B cell (primary cell): Measurements from ENCODE around the gene ZNF764. TPM values are rescaled to one million over a fixed set of nuclear protein-coding genes. Genes with fewer than 3 reads are reported as not detected.
A peak's percentile ranks its signal among the peaks of the same experiment; 100 is the strongest.

Experiments
- ATAC-seq: fragments of 200-7000 bp; cut with Tn5 transposase; one replicate; pipeline ENCODE4 v1.10.0; 2021; ENCODE audit warnings: low read depth, mild to moderate bottlenecking, moderate number of reproducible peaks, moderate library complexity
- CTCF ChIA-PET: fragments of 350-600 bp; sonication (Branson Sonifier 250); formaldehyde crosslinking; loops from one replicate; lab custom pipeline; 2021; ENCODE audit warnings: antibody characterized with exemption, inconsistent platforms; lab: Charles Lee
- POLR2A ChIA-PET: fragments of 350-600 bp; sonication (Branson Sonifier 250); formaldehyde crosslinking; loops from one replicate; lab custom pipeline; 2021; ENCODE audit warnings: antibody characterized with exemption; lab: Charles Lee
- DNase-seq: peaks from one replicate; pipeline ENCODE4 v3.0.0; 2013
- H2AFZ ChIP-seq: 2 replicates; pipeline ENCODE4 v1.6.1; 2012; ENCODE audit warnings: mild to moderate bottlenecking, low read depth, low read length; ENCODE audit not compliant: insufficient read depth, poor library complexity, severe bottlenecking
- H3K27ac ChIP-seq, 2 donors: 1 replicate in 1 of 2; 2 replicates in 1 of 2; pipeline ENCODE4 v1.5.1; 2012 to 2013; ENCODE audit warnings: low read length in 2 of 2, mild to moderate bottlenecking in 2 of 2, moderate library complexity in 1 of 2
- H3K27me3 ChIP-seq, 4 experiments: fragments of 200-600 bp in 1 of 4; sonication (generic) in 1 of 4; replicated peaks in 1 of 4; 1 replicate in 2 of 4; 2 replicates in 2 of 4; pipeline versions ENCODE4 v1.6.1 to v1.7.0; 2013 to 2016; ENCODE audit warnings: low read length in 3 of 4, mild to moderate bottlenecking in 2 of 4, mixed read lengths in 1 of 4, moderate library complexity in 1 of 4; ENCODE audit not compliant: insufficient read depth in 4 of 4, control insufficient read depth in 3 of 4; ENCODE audit errors: control extremely low read depth in 1 of 4
- H3K36me3 ChIP-seq, 2 experiments: replicated peaks in 1 of 2; 1 replicate in 1 of 2; 2 replicates in 1 of 2; pipeline versions ENCODE4 v1.6.1 to v1.7.1; 2013; ENCODE audit warnings: low read length in 1 of 2; ENCODE audit not compliant: insufficient read depth in 2 of 2, control insufficient read depth in 1 of 2; ENCODE audit errors: control extremely low read depth in 1 of 2, extremely low read depth in 1 of 2
- H3K4me1 ChIP-seq, 2 donors: fragments of 200-600 bp in 1 of 2; sonication (generic) in 1 of 2; 1 replicate in 1 of 2; 2 replicates in 1 of 2; pipeline versions ENCODE4 v1.5.1 to v1.6.1; 2013 to 2017; ENCODE audit warnings: low read length in 2 of 2; ENCODE audit not compliant: control insufficient read depth in 2 of 2, insufficient read depth in 2 of 2
- H3K4me2 ChIP-seq: replicated peaks from 2 replicates; pipeline ENCODE3; 2012; ENCODE audit warnings: mild to moderate bottlenecking, low read depth, low read length; ENCODE audit not compliant: poor library complexity, severe bottlenecking
- H3K4me3 ChIP-seq, 5 experiments: fragments of 200-600 bp in 1 of 5; sonication (generic) in 1 of 5; 1 replicate in 3 of 5; 2 replicates in 2 of 5; pipeline versions ENCODE4 v1.5.1 to v1.7.0; 2011 to 2016; ENCODE audit warnings: low read length in 4 of 5, mild to moderate bottlenecking in 4 of 5, low read depth in 2 of 5, control low read depth in 1 of 5, moderate library complexity in 1 of 5; ENCODE audit not compliant: insufficient read depth in 1 of 5; ENCODE audit errors: control extremely low read depth in 1 of 5, extremely low read depth in 1 of 5
- H3K79me2 ChIP-seq: fragments of 200-600 bp; sonication (generic); one replicate; pipeline ENCODE4 v1.6.0; 2016; ENCODE audit warnings: low read length; ENCODE audit not compliant: control insufficient read depth, insufficient read depth
- H3K9ac ChIP-seq: fragments of 200-600 bp; sonication (generic); 2 replicates; pipeline ENCODE4 v1.6.1; 2017; ENCODE audit warnings: mild to moderate bottlenecking, low read length, moderate library complexity
- H3K9me3 ChIP-seq, 3 donors: one replicate each; pipeline versions ENCODE4 v1.6.1 to v1.7.1; 2013; ENCODE audit warnings: low read length in 2 of 3; ENCODE audit not compliant: control insufficient read depth in 2 of 3, insufficient read depth in 1 of 3; ENCODE audit errors: control extremely low read depth in 1 of 3
- H4K20me1 ChIP-seq: 2 replicates; pipeline ENCODE4 v1.6.0; 2012; ENCODE audit warnings: mild to moderate bottlenecking, low read length; ENCODE audit not compliant: insufficient read depth, control insufficient read depth, poor library complexity, severe bottlenecking
- H3K27ac Mint-ChIP-seq: one replicate; pipeline ENCODE4 v1.8.0; 2021; ENCODE audit warnings: mixed read lengths
- H3K27me3 Mint-ChIP-seq: one replicate; pipeline ENCODE4 v1.8.0; 2021; ENCODE audit warnings: mixed read lengths
- H3K4me1 Mint-ChIP-seq: one replicate; pipeline ENCODE4 v1.8.0; 2021; ENCODE audit warnings: mixed read lengths
- H3K4me3 Mint-ChIP-seq: one replicate; pipeline ENCODE4 v1.8.0; 2021; ENCODE audit warnings: mixed read lengths
- H3K9me3 Mint-ChIP-seq: one replicate; pipeline ENCODE4 v1.8.0; 2022; ENCODE audit warnings: mixed read lengths; ENCODE audit not compliant: insufficient read depth
- CTCF ChIP-seq: fragments of 200-600 bp; IDR thresholded peaks from one replicate; pipeline ENCODE4 v1.8.0; 2022; ENCODE audit warnings: antibody characterized with exemption, mild to moderate bottlenecking
- EZH2 ChIP-seq: IDR thresholded peaks from 2 replicates; pipeline ENCODE4 v1.6.1; 2012; ENCODE audit warnings: borderline replicate concordance, low read depth, mild to moderate bottlenecking, moderate library complexity, low read length; ENCODE audit not compliant: insufficient read depth, poor library complexity, severe bottlenecking
- WGBS: methylation state at CpG from one replicate; pipeline ENCODE4 v1.1.5; 2013; ENCODE audit warnings: missing lambda C conversion rate; ENCODE audit not compliant: insufficient coverage; 5-methylcytosine and 5-hydroxymethylcytosine counted together
- intact Hi-C: fragments of 100-400 bp; cut with micrococcal nuclease; formaldehyde crosslinking; loops from one replicate; pipeline ENCODE4 v1.10.0; 2022
- polyA plus RNA-seq: library from polyadenylated mRNA; depleted of rRNA; stranded (reverse); fragments of >200 nt; gene quantifications from 2 replicates; pipeline ENCODE4 v1.2.3, GENCODE V29; 2012
- total RNA-seq, 2 donors: library from RNA; stranded (reverse); fragments of 120-200 nt in 1 of 2; gene quantifications; 1 replicate in 1 of 2; 2 replicates in 1 of 2; pipeline versions ENCODE4 v1.2.3 to v1.2.4, GENCODE V29; 2013 to 2022

The ZNF764 gene
- total and polyA plus RNA-seq, 2 donors (not counting 1 experiment from before 2014, with no cell fraction given), result 12.6 to 20.9 TPM

- no peak overlapping the region for H3K4me3 Mint-ChIP-seq
- no peak overlapping the region for H3K9ac ChIP-seq
Measured at GRCh38 chr16:30530163-30531037, 27.8 kb downstream of the ZNF764 start.

More at GRCh38 chr16:30530163-30531037, 27.8 kb downstream of the ZNF764 start:
- Histone ChIP-seq H3K27me3 (no peaks in the 10 kb centered on the region), H4K20me1 (no peaks in the 10 kb centered on the region), H3K27ac (no peak overlapping the region), H3K4me2 (no peak overlapping the region), H3K9me3 (no peaks in the 10 kb centered on the region), H3K36me3 (peaks cover 0 to 9% of the 10 kb centered on the region in 2 experiments), H3K79me2 (peaks cover 28% of the 10 kb centered on the region), H2AFZ (no peak overlapping the region), H3K4me3 (no peak overlapping the region), H3K4me1 (peaks cover 13 to 42% of the 10 kb centered on the region in 2 donors)
- CTCF ChIA-PET, result interaction anchor here (0.5 to 2.0 kb wide), 6 partner anchors 28 to 101 kb away, joined by 3 to 5 read pairs (median 4); partner anchors contain the start of genes DCTPP1 and ZNF764
- WGBS, result 93% methylated on average over 5 of the region's 13 CpGs
- no peak for TF ChIP-seq CTCF
- TF ChIP-seq EZH2, result no peak
- DNase-seq (no peak), ATAC-seq (no peak)
- Mint-ChIP-seq H3K27ac (peak overlapping the region; percentile 26), H3K4me1 (peaks cover 35% of the 10 kb centered on the region), H3K27me3 (no peaks in the 10 kb centered on the region), H3K9me3 (no peaks in the 10 kb centered on the region)
- intact Hi-C loops, result no loop called here
- POLR2A ChIA-PET, result no interaction called here
